ENCODE results near the gene SDHAF2. TPM values are rescaled to one million over a fixed set of nuclear protein-coding genes. Genes with fewer than 3 reads are reported as not detected.
"Not testable (repeated sequence)": the region's sequence is repeated elsewhere in the genome, so short reads cannot be mapped to it uniquely, and the experiment has no call there.

Gene SDHAF2
- total RNA-seq (2013) = 32.9 TPM
- polyA plus RNA-seq = 10 to 100 TPM; 45.5 to 70.2 (median 64.8) TPM
- 22.6 and 30.7 TPM in 2 replicates for polyA minus RNA-seq
- 4.3 to 9.0 (median 6.6) reads per million in 11 experiments for total RNA-seq

GRCh38 chr11:61429691-61430582 is at the start of gene SDHAF2, which contains the start of gene CPSF7:
Gene SDHAF2 (plus strand): TSS chr11:61430124. CDS start chr11:61430147, 23 bp downstream.
Gene CPSF7 (minus strand): TSS chr11:61429975. CDS start chr11:61429235, 740 bp downstream.
- Histone ChIP-seq H3K4me3 (replicated peaks in 1 of 3; ENCODE audit: low read depth in 2 of 3, low read length in 3 of 3) (peak within 1 kb of the TSS; percentile 83 to 96 (median 87)), H3K4me1 (ENCODE audit: control insufficient read depth in 1 of 2, insufficient read depth in 2 of 2, low read length in 2 of 2) (peaks cover 17 to 37% of the 10 kb centered on the region in 2 donors), H3K4me2 (replicated peaks; ENCODE audit: extremely low read depth, low read length, poor library complexity, severe bottlenecking) (peak within 1 kb of the TSS; percentile 82), H3K36me3 (replicated peaks in 1 of 2; ENCODE audit: control insufficient read depth in 1 of 2, insufficient read depth in 2 of 2, low read length in 2 of 2) (peaks cover 26 to 38% of the 10 kb centered on the region in 2 donors), H3K79me2 (ENCODE audit: insufficient read depth, low read length) (peaks cover 97% of the 10 kb centered on the region), H3K27me3 (ENCODE audit: control insufficient read depth in 2 of 2, insufficient read depth in 2 of 2, low read length in 2 of 2) (no peaks in the 10 kb centered on the region), H2AFZ (ENCODE audit: insufficient read depth, low read depth, low read length, poor library complexity, severe bottlenecking) (peak within 1 kb of the TSS; percentile 92), H3K9ac (ENCODE audit: insufficient read depth, low read length, poor library complexity, severe bottlenecking) (peak within 1 kb of the TSS; percentile 100), H3K27ac (ENCODE audit: low read depth in 1 of 2, low read length in 2 of 2) (peak within 1 kb of the TSS; percentile 96 to 98), H3K9me3 (replicated peaks in 1 of 2; ENCODE audit: control insufficient read depth in 1 of 2, insufficient read depth in 1 of 2, low read length in 2 of 2) (no peaks in the 10 kb centered on the region), H4K20me1 (ENCODE audit: insufficient read depth, low read length) (peaks cover 11% of the 10 kb centered on the region)
- intact Hi-C loops (cut with micrococcal nuclease) = loop anchor here (2.0 to 10.0 kb wide), 2 partner anchors 13 to 265 kb away; partner anchors contain the start of gene VPS37C (in 1 of the 2)
- Mint-ChIP-seq H3K27ac (peak within 1 kb of the TSS; percentile 98 to 100 (median 100)), H3K27me3 (ENCODE audit: low read depth in 3 of 3) (no peaks in the 10 kb centered on the region), H3K9me3 (no peaks in the 10 kb centered on the region), H3K4me3 (peak within 1 kb of the TSS; percentile 94 to 98), H3K36me3 (peaks cover 39 to 58% of the 10 kb centered on the region in 2 donors), H3K4me1 (peaks cover 36% of the 10 kb centered on the region)
- under 1% methylated on average over 76 of the region's 82 CpGs for WGBS (ENCODE audit: insufficient coverage)
- peak; percentile 95 to 98 (median 96) for DNase-seq
- TF ChIP-seq CTCF (IDR thresholded peaks at IDR 0.05) = no peak

GRCh38 chr11:61380884-61381283 is 49.0 kb upstream of the SDHAF2 start:
- Histone ChIP-seq H3K4me1 (ENCODE audit: control insufficient read depth in 1 of 2, insufficient read depth in 2 of 2, low read length in 2 of 2) (peaks cover 47 to 50% of the 10 kb centered on the region in 2 donors), H3K9ac (ENCODE audit: insufficient read depth, low read length, poor library complexity, severe bottlenecking) (no peak overlapping the region), H3K4me3 (replicated peaks in 1 of 3; ENCODE audit: low read depth in 2 of 3, low read length in 3 of 3) (no peak overlapping the region), H3K4me2 (replicated peaks; ENCODE audit: extremely low read depth, low read length, poor library complexity, severe bottlenecking) (no peak overlapping the region), H3K27me3 (ENCODE audit: control insufficient read depth in 2 of 2, insufficient read depth in 2 of 2, low read length in 2 of 2) (no peaks in the 10 kb centered on the region), H2AFZ (ENCODE audit: insufficient read depth, low read depth, low read length, poor library complexity, severe bottlenecking) (no peak overlapping the region), H4K20me1 (ENCODE audit: insufficient read depth, low read length) (no peaks in the 10 kb centered on the region), H3K36me3 (replicated peaks in 1 of 2; ENCODE audit: control insufficient read depth in 1 of 2, insufficient read depth in 2 of 2, low read length in 2 of 2) (peaks cover 0 to 3% of the 10 kb centered on the region in 2 donors), H3K9me3 (replicated peaks in 1 of 2; ENCODE audit: control insufficient read depth in 1 of 2, insufficient read depth in 1 of 2, low read length in 2 of 2) (no peaks in the 10 kb centered on the region), H3K79me2 (ENCODE audit: insufficient read depth, low read length) (no peaks in the 10 kb centered on the region), H3K27ac (ENCODE audit: low read depth in 1 of 2, low read length in 2 of 2) (no peak overlapping the region)
- Mint-ChIP-seq H3K27ac (peak overlapping the region in 1 of 7 donors; percentile 57), H3K9me3 (peaks cover 0 to 4% (median 0%) of the 10 kb centered on the region in 7 donors), H3K27me3 (ENCODE audit: low read depth in 3 of 3) (peaks cover 0 to 5% (median 0%) of the 10 kb centered on the region in 3 donors), H3K4me3 (no peak overlapping the region), H3K4me1 (peaks cover 46% of the 10 kb centered on the region), H3K36me3 (peaks cover 9 to 14% of the 10 kb centered on the region in 2 donors)
- 100% methylated on average over 1 of the region's 9 CpGs for WGBS (ENCODE audit: insufficient coverage)
- TF ChIP-seq CTCF (IDR thresholded peaks at IDR 0.05) = no peak
- intact Hi-C loops (cut with micrococcal nuclease) = no loop called here
- no peak for DNase-seq

GRCh38 chr11:61383859-61384258 is 46.1 kb upstream of the SDHAF2 start:
- not testable (repeated sequence) for H2AFZ ChIP-seq (ENCODE audit: insufficient read depth, low read depth, low read length, poor library complexity, severe bottlenecking); H3K36me3 Mint-ChIP-seq; H3K9ac ChIP-seq (ENCODE audit: insufficient read depth, low read length, poor library complexity, severe bottlenecking); H3K4me2 ChIP-seq (replicated peaks; ENCODE audit: extremely low read depth, low read length, poor library complexity, severe bottlenecking); H3K9me3 Mint-ChIP-seq; H3K27ac ChIP-seq (ENCODE audit: low read depth in 1 of 2, low read length in 2 of 2); H3K27me3 ChIP-seq (ENCODE audit: control insufficient read depth in 2 of 2, insufficient read depth in 2 of 2, low read length in 2 of 2); H3K27ac Mint-ChIP-seq; H3K9me3 ChIP-seq (replicated peaks in 1 of 2; ENCODE audit: control insufficient read depth in 1 of 2, insufficient read depth in 1 of 2, low read length in 2 of 2); H3K4me3 ChIP-seq (replicated peaks in 1 of 3; ENCODE audit: low read depth in 2 of 3, low read length in 3 of 3); H3K79me2 ChIP-seq (ENCODE audit: insufficient read depth, low read length); DNase-seq; H4K20me1 ChIP-seq (ENCODE audit: insufficient read depth, low read length); H3K36me3 ChIP-seq (replicated peaks in 1 of 2; ENCODE audit: control insufficient read depth in 1 of 2, insufficient read depth in 2 of 2, low read length in 2 of 2); H3K4me3 Mint-ChIP-seq; H3K27me3 Mint-ChIP-seq (ENCODE audit: low read depth in 3 of 3)
- intact Hi-C loops (cut with micrococcal nuclease) = loop anchor here in 1 of 2 donors (2.0 kb wide), 1 partner anchor 47 kb away; no protein-coding TSS in a partner anchor
- peaks cover 34 to 38% of the 10 kb centered on the region in 2 donors for H3K4me1 ChIP-seq (ENCODE audit: control insufficient read depth in 1 of 2, insufficient read depth in 2 of 2, low read length in 2 of 2)
- 97% methylated on average over 4 of the region's 5 CpGs for WGBS (ENCODE audit: insufficient coverage)
- H3K4me1 Mint-ChIP-seq = peaks cover 34% of the 10 kb centered on the region
